A549 (cell line): Measurements from ENCODE around the gene CAP2. TPM values are rescaled to one million over a fixed set of nuclear protein-coding genes. Genes with fewer than 3 reads are reported as not detected.
"Not testable (repeated sequence)": the region's sequence is repeated elsewhere in the genome, so short reads cannot be mapped to it uniquely, and the experiment has no call there.

Experiments used
- ATAC-seq, 2 experiments: fragments of 200-7000 bp in 1 of 2; fragments of >200 bp in 1 of 2; cut with Nextera tagmentation in 1 of 2; cut with Tn5 transposase in 1 of 2; 3 replicates each; pipeline versions ENCODE4 v1.8.0 to v1.9.1; 2018 to 2020; ENCODE audit warnings: mild to moderate bottlenecking in 1 of 2, moderate library complexity in 1 of 2
- CTCF ChIA-PET: fragments of 300-600 bp; sonication (Branson Sonifier 250); formaldehyde crosslinking; extraction: SDS; loops from one replicate; lab custom pipeline; 2021; ENCODE audit warnings: antibody characterized with exemption, inconsistent platforms; lab: Yijun Ruan, JAX
- POLR2A ChIA-PET: fragments of 350-600 bp; formaldehyde crosslinking; extraction: SDS; loops from one replicate; lab custom pipeline; 2021; ENCODE audit warnings: antibody characterized with exemption, inconsistent platforms; lab: Yijun Ruan, JAX
- DNase-seq, 2 experiments: peaks; one replicate each; pipeline versions ENCODE4 v3.0.0 to v3.0.0-alpha.2; 2011 to 2016; ENCODE audit warnings: low read depth in 1 of 2, low spot score in 1 of 2
- FAIRE-seq: peaks from 2 replicates; lab custom pipeline; 2011; peaks lifted over from hg19 to GRCh38; lab: Jason Lieb, UNC
- H3K27ac ChIP-seq, 2 experiments: fragments of >200 bp; sonication (Bioruptor Twin); formaldehyde crosslinking; 3 replicates each; pipeline ENCODE4 v1.5.1; 2016 to 2017
- H3K4me1 ChIP-seq: fragments of >200 bp; sonication (Bioruptor Twin); formaldehyde crosslinking; 3 replicates; pipeline ENCODE4 v1.6.1; 2016
- H3K4me2 ChIP-seq: fragments of >200 bp; sonication (Bioruptor Twin); formaldehyde crosslinking; 3 replicates; pipeline ENCODE4 v1.6.1; 2016
- H3K4me3 ChIP-seq: fragments of >200 bp; sonication (Bioruptor Twin); formaldehyde crosslinking; 3 replicates; pipeline ENCODE4 v1.5.1; 2016
- H3K9me3 ChIP-seq: fragments of >200 bp; sonication (Bioruptor Twin); formaldehyde crosslinking; 3 replicates; pipeline ENCODE4 v1.6.1; 2016
- CBX2 ChIP-seq: fragments of 200-600 bp; sonication (generic); IDR thresholded peaks from 2 replicates; pipeline ENCODE4 v1.6.1; 2016; ENCODE audit warnings: low read depth, mild to moderate bottlenecking, borderline replicate concordance
- E2F6 ChIP-seq: IDR thresholded peaks from 2 replicates; pipeline ENCODE4 v1.6.1; 2012; ENCODE audit warnings: low read depth, borderline replicate concordance
- EP300 ChIP-seq, 2 experiments: fragments of >200 bp; sonication (Bioruptor Twin); formaldehyde crosslinking; IDR thresholded peaks; 2 replicates in 1 of 2; 3 replicates in 1 of 2; pipeline ENCODE4 v1.6.1; 2016 to 2017
- HDAC2 ChIP-seq: fragments of 200-600 bp; sonication (generic); IDR thresholded peaks from 2 replicates; pipeline ENCODE4 v1.6.1; 2016
- HMGXB4 ChIP-seq: fragments of 250-450 bp; sonication (Bioruptor Pico); IDR thresholded peaks from 2 replicates; pipeline ENCODE4 v1.5.0; 2021; ENCODE audit warnings: mild to moderate bottlenecking, moderate library complexity, borderline replicate concordance
- HOXA7 ChIP-seq: fragments of 250-450 bp; sonication (Bioruptor Pico); IDR thresholded peaks from 2 replicates; pipeline ENCODE4 v1.5.0; 2020; ENCODE audit warnings: mild to moderate bottlenecking, moderate library complexity
- NPAS2 ChIP-seq: fragments of 250-450 bp; sonication (Bioruptor Pico); IDR thresholded peaks from 2 replicates; pipeline ENCODE4 v1.8.0; 2022; ENCODE audit warnings: mild to moderate bottlenecking, moderate library complexity, borderline replicate concordance
- PBX3 ChIP-seq: IDR thresholded peaks from 2 replicates; pipeline ENCODE4 v1.6.1; 2012
- POLR2AphosphoS2 ChIP-seq: conservative IDR thresholded peaks from 2 replicates; pipeline ENCODE4 v1.6.1; 2012; ENCODE audit warnings: low read length, improper control_type of control experiment, inconsistent platforms
- RAD21 ChIP-seq, 2 experiments: fragments of >200 bp in 1 of 2; sonication (Bioruptor Twin) in 1 of 2; formaldehyde crosslinking in 1 of 2; IDR thresholded peaks in 1 of 2; conservative IDR thresholded peaks in 1 of 2; 2 replicates in 1 of 2; 3 replicates in 1 of 2; pipeline ENCODE4 v1.6.1; 2012 to 2018; ENCODE audit warnings: inconsistent platforms in 1 of 2
- RARB ChIP-seq: fragments of 250-450 bp; sonication (Bioruptor Pico); IDR thresholded peaks from 2 replicates; pipeline ENCODE4 v1.8.0; 2021; ENCODE audit warnings: mild to moderate bottlenecking, moderate library complexity
- RCOR1 ChIP-seq: fragments of 150-350 bp; IDR thresholded peaks from 2 replicates; pipeline ENCODE4 v1.6.1; 2014; ENCODE audit warnings: antibody characterized with exemption, low read length, low read depth
- RFX5 ChIP-seq: fragments of 450-650 bp; IDR thresholded peaks from 2 replicates; pipeline ENCODE4 v1.7.1; 2014; ENCODE audit warnings: antibody characterized with exemption, mild to moderate bottlenecking, moderate library complexity
- RNF2 ChIP-seq: fragments of 200-600 bp; sonication (generic); IDR thresholded peaks from 2 replicates; pipeline ENCODE4 v1.6.1; 2016; ENCODE audit warnings: low read depth, mild to moderate bottlenecking, antibody characterized with exemption, moderate library complexity, borderline replicate concordance
- USF2 ChIP-seq: fragments of 450-650 bp; IDR thresholded peaks from 2 replicates; pipeline ENCODE4 v1.6.1; 2014; ENCODE audit warnings: antibody characterized with exemption
- WGBS: methylation state at CpG from one replicate; pipeline ENCODE4 v1.1.6; 2017; ENCODE audit errors: missing lambda C conversion rate; 5-methylcytosine and 5-hydroxymethylcytosine counted together
- polyA plus RNA-seq, 4 experiments: library from polyadenylated mRNA; depleted of rRNA in 3 of 4; stranded (reverse); fragments of >200 nt; fragmentation: RNase III in 1 of 4; extraction: RNeasy Plus Mini Kit Qiagen cat#74134 plus additional on column Dnase treatment in 1 of 4; gene quantifications; 2 replicates in 3 of 4; 3 replicates in 1 of 4; pipeline ENCODE4 v1.2.3, GENCODE V29; 2011 to 2017

The CAP2 gene
- polyA plus RNA-seq, 2 of the 4 experiments (the other 2 are of a cell fraction) = 27.2 to 43.3 TPM

GRCh38 chr6:17574866-17575560, 181.6 kb downstream of the CAP2 start (continued):
- TF ChIP-seq HMGXB4 (CRISPR knock-in tag) = no peak
- no peak for TF ChIP-seq RFX5
- TF ChIP-seq RCOR1 = no peak
- no peak for TF ChIP-seq CBX2
- TF ChIP-seq NPAS2 (CRISPR knock-in tag) = no peak
- no peak for TF ChIP-seq EP300 (IDR thresholded peaks at IDR 0.05)
- no peak for TF ChIP-seq RARB
- TF ChIP-seq RNF2 = no peak
- TF ChIP-seq PBX3 = no peak
- no peak for TF ChIP-seq RAD21 (conservative IDR thresholded peaks at IDR 0.05 in 1 of 2, IDR thresholded peaks at IDR 0.05 in 1 of 2)
- TF ChIP-seq HOXA7 (CRISPR knock-in tag) = no peak

GRCh38 chr6:17577059-17577458, 183.7 kb downstream of the CAP2 start:
- Histone ChIP-seq H3K4me3 (no peak overlapping the region), H3K4me1 (no peaks in the 10 kb centered on the region), H3K9me3 (peaks cover 10% of the 10 kb centered on the region; the same call in 2 of the 3 replicates), H3K4me2 (no peak overlapping the region), H3K27ac (no peak overlapping the region)
- 82% methylated on average over 1 of the region's 1 CpG for WGBS
- ChIA-PET POLR2A (no interaction called here), CTCF (interaction anchor here (1.2 kb wide), 1 partner anchor 111 kb away, joined by 3 read pairs; no protein-coding TSS in a partner anchor)
- no peak for ATAC-seq
- TF ChIP-seq PBX3 (no peak), POLR2AphosphoS2 (no peak), EP300 (IDR thresholded peaks at IDR 0.05) (no peak), HDAC2 (no peak)
- DNase-seq = no peak
- FAIRE-seq = no peak

- FAIRE-seq = no peak
- peak in 1 of 2 experiments; percentile 43 for DNase-seq
- 0 out of 2 replicates have a peak, but pooled peaks have one; percentile 29 for TF ChIP-seq E2F6
- TF ChIP-seq USF2 = no peak
- no peak for TF ChIP-seq HOXA7 (CRISPR knock-in tag)
- H3K27ac ChIP-seq = peak overlapping the region; percentile 67 to 87
- H3K4me2 ChIP-seq = peak overlapping the region; percentile 52
- peak; percentile 83 to 90 for ATAC-seq
- WGBS = 50% methylated on average over 31 of the region's 53 CpGs
- H3K9me3 ChIP-seq = peaks cover 10% of the 10 kb centered on the region; the same call in 2 of the 3 replicates
- CTCF ChIA-PET = interaction anchor here (1.0 to 1.3 kb wide), 2 partner anchors 75 to 424 kb away, joined by 3 read pairs; no protein-coding TSS in a partner anchor
- peak overlapping the region; percentile 45 for H3K4me3 ChIP-seq
- POLR2A ChIA-PET = interaction anchor here (0.9 to 1.3 kb wide), 2 partner anchors 300 to 301 kb away, joined by 3 to 5 read pairs; partner anchors contain the start of gene RBM24
- H3K4me1 ChIP-seq = peaks cover 5% of the 10 kb centered on the region; the same call in 1 of the 3 replicates
These were observed 187.2 kb downstream of the CAP2 start for GRCh38 chr6:17580518-17581048.

- WGBS = 82% methylated on average over 7 of the region's 7 CpGs
These were observed 187.9 kb downstream of the CAP2 start for GRCh38 chr6:17581282-17581681.

More at GRCh38 chr6:17581282-17581681, 187.9 kb downstream of the CAP2 start:
- CTCF ChIA-PET = interaction anchor here (1.3 kb wide), 2 partner anchors 301 to 425 kb away, joined by 3 to 5 read pairs; partner anchors contain the start of gene RBM24
- H3K27ac ChIP-seq, FAIRE-seq, H3K4me2 ChIP-seq, H3K4me1 ChIP-seq, ATAC-seq, DNase-seq, H3K4me3 ChIP-seq: not testable (repeated sequence)
- peaks cover 10% of the 10 kb centered on the region; the same call in 2 of the 3 replicates for H3K9me3 ChIP-seq
- POLR2A ChIA-PET = interaction anchor here (0.9 kb wide), 1 partner anchor 302 kb away, joined by 3 read pairs; no protein-coding TSS in a partner anchor
